Measurements from ENCODE around the gene FTO.

The FTO gene

GRCh38 chr16:54185045-54185444, 481.1 kb downstream of the FTO start:
- Histone ChIP-seq H3K27ac (no peak overlapping the region), H3K36me3 (no peaks in the 10 kb centered on the region), H3K4me1 (ENCODE audit: control insufficient read depth in 1 of 2, insufficient read depth in 1 of 2, low read depth in 1 of 2, low read length in 1 of 2) (no peaks in the 10 kb centered on the region), H3K27me3 (no peaks in the 10 kb centered on the region), H3K4me3 (ENCODE audit: low read depth in 1 of 2, low read length in 1 of 2) (no peak overlapping the region), H3K9me3 (no peaks in the 10 kb centered on the region)
- TF ChIP-seq CTCF (IDR thresholded peaks at IDR 0.05), result no peak

- H3K9me3 ChIP-seq, result no peaks in the 10 kb centered on the region
- H3K27ac ChIP-seq, result no peak overlapping the region
- no peaks in the 10 kb centered on the region for H3K36me3 ChIP-seq
- no peaks in the 10 kb centered on the region for H3K4me1 ChIP-seq (ENCODE audit: control insufficient read depth in 1 of 2, insufficient read depth in 1 of 2, low read depth in 1 of 2, low read length in 1 of 2)
- H3K27me3 ChIP-seq, result no peaks in the 10 kb centered on the region
- TF ChIP-seq CTCF (IDR thresholded peaks at IDR 0.05), result no peak
- H3K4me3 ChIP-seq (ENCODE audit: low read depth in 1 of 2, low read length in 1 of 2), result no peak overlapping the region
These were observed 487.2 kb downstream of the FTO start for GRCh38 chr16:54191163-54191562.

GRCh38 chr16:54191592-54191991, 487.6 kb downstream of the FTO start:
- Histone ChIP-seq H3K27ac (no peak overlapping the region), H3K27me3 (no peaks in the 10 kb centered on the region), H3K4me1 (ENCODE audit: control insufficient read depth in 1 of 2, insufficient read depth in 1 of 2, low read depth in 1 of 2, low read length in 1 of 2) (no peaks in the 10 kb centered on the region), H3K4me3 (ENCODE audit: low read depth in 1 of 2, low read length in 1 of 2) (no peak overlapping the region), H3K36me3 (no peaks in the 10 kb centered on the region), H3K9me3 (no peaks in the 10 kb centered on the region)
- no peak for TF ChIP-seq CTCF (IDR thresholded peaks at IDR 0.05)

GRCh38 chr16:54193013-54193664, 489.2 kb downstream of the FTO start:
- TF ChIP-seq CTCF (IDR thresholded peaks at IDR 0.05), result no peak
- Histone ChIP-seq H3K27me3 (no peaks in the 10 kb centered on the region), H3K36me3 (no peaks in the 10 kb centered on the region), H3K4me1 (ENCODE audit: control insufficient read depth in 1 of 2, insufficient read depth in 1 of 2, low read depth in 1 of 2, low read length in 1 of 2) (no peaks in the 10 kb centered on the region), H3K4me3 (ENCODE audit: low read depth in 1 of 2, low read length in 1 of 2) (no peak overlapping the region), H3K27ac (no peak overlapping the region), H3K9me3 (no peaks in the 10 kb centered on the region)

GRCh38 chr16:54193665-54194333, 489.8 kb downstream of the FTO start:
- Histone ChIP-seq H3K9me3 (no peaks in the 10 kb centered on the region), H3K4me3 (ENCODE audit: low read depth in 1 of 2, low read length in 1 of 2) (no peak overlapping the region), H3K4me1 (ENCODE audit: control insufficient read depth in 1 of 2, insufficient read depth in 1 of 2, low read depth in 1 of 2, low read length in 1 of 2) (no peaks in the 10 kb centered on the region), H3K27ac (no peak overlapping the region), H3K36me3 (no peaks in the 10 kb centered on the region), H3K27me3 (no peaks in the 10 kb centered on the region)
- TF ChIP-seq CTCF (IDR thresholded peaks at IDR 0.05), result peak; percentile 16

All from neutrophil (primary cell).